GM18502 (cell line): Measurements from ENCODE around the gene INTS11.

Experiments used
- ATAC-seq: cut with Tn5 transposase; IDR thresholded peaks from one replicate; pipeline ENCODE4 v1.9.1; 2021; ENCODE audit warnings: mild to moderate bottlenecking; ENCODE audit not compliant: unreplicated experiment, poor library complexity

Gene INTS11

DNA sequence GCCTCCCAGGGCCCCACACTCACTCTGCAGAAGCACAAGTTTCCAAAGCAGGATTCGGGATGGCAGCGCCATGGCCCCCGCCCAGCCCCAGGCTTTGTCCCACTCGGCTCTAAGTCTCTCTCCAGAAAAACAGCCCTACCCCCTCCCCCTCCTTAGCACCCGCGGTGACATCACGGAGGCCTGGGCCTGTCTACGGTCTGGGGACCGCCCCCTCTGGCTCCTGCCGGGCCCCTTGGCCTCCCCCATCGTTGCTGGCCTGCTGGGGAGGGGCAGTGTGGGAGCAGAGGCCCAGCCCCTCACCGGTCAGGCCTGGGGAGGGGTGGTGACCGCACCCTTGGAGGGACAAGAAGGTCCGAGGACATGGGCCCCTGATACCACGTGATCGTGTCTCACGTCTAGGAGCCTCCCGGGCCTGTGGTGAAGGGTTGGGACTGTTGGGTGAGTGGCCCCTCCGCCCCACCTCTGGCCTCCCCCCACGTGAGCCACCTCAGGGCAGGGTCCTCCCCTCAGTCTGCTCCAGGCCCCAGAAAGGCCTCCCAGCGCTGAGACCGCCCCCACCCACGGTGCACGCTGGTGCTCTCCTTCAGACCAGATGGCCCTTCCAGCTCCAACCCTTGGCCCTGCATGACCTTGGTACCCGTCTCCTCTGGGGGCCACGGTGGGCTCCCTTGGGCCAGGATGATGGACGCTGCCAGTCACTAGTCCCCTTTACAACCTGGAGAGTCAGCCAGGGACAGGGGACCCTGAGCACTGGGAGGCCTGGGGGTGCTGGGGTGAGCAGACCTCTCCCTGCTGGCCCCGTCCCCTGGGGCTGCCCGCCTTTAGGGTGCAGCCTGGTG lies 34.2 kb upstream of the INTS11 start, which contains the start of gene MXRA8:
Gene MXRA8, minus strand, starts transcription at position 123 of the 839 bp plus-strand sequence. Its CDS starts 51 bp downstream, at position 72.
- no peak for ATAC-seq

DNA sequence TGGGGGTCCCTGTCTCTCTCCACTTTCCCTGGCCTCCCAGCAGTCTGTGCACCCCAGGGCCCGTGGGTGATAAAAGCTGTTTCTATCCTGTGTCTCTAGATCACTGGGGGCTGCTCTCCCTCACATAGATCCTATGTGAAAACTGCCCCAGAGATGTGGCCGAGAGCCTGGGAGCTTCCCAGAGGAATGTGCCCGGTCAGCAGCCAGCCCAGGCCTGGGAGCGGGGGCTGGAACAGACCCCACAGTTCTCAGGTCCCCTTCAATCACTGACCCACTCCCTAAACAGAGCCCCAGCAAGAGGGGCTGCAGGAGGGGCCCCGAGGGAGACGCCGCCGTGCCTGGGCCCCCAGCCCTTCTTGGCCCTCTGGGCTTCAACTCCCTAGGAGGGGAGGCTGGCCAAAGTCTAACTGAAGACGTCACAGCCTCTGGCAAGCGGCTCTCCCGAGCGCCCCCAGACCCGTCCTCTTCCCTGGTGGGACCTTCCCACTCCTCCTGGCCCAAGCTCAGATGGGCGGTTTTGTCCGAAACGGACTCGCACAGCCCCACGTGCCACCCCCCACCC lies 33.5 kb upstream of the INTS11 start:
- ATAC-seq, result no peak

DNA sequence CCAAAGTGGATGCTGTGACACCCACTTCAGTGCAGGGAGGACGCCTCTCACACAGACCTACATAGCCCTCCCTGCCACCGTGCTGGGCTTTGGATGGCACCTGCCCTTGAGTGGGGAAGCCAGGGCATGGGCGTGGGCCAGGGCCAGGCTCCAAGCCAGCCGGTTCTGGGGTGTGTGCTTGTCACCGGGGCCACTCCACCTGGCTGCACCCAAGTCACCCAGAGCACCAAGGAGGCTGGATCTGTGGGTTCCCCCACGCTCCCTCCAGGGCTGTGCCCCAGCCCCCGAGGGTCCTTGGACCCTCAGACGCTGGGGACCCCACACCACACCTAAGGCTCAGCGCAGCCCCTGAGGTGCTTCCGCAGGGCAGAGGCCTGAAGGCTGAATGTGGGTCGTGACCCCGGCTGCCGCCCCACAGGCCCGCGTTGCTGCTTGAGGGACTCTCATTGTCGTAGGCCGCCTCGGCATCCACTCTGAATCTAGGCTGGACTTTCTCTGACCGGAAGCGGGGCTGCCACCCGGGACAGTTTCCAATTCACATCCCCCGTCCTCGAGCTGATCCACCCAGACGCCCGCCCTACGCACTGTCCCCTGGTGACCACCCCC lies 32.4 kb upstream of the INTS11 start:
- ATAC-seq, result no peak

DNA sequence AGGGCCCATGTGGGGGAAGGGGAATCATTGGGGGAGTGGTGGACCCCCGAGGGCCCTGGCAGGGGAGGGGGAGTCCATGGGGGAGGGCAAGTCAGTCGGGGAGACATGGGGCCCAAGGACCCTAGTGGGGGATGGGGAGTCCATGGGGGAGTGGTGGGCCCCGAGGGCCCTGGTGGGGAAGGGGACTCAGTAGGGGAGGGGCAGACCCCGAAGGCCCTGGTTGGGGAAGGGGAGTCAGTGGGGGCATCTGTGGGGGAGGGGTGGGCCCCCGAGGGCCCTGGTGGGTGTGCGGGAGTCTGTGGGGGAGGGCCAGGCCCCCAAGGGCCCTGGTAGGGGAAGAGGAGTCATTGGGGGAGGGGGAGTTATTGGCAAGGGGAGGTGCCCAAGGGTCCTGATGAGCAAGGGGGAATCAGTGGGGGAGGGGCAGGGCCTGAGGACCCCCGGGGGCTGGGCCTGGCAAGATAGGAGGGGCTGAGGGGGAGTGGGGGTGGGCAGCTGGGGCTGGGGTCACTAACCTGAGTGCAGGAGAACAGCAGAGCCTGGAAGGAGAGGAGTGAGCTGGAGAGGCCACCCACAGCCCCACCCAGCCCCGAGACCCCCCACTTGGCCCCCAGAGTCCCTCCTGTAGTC lies 31.8 kb upstream of the INTS11 start:
- ATAC-seq, result no peak

DNA sequence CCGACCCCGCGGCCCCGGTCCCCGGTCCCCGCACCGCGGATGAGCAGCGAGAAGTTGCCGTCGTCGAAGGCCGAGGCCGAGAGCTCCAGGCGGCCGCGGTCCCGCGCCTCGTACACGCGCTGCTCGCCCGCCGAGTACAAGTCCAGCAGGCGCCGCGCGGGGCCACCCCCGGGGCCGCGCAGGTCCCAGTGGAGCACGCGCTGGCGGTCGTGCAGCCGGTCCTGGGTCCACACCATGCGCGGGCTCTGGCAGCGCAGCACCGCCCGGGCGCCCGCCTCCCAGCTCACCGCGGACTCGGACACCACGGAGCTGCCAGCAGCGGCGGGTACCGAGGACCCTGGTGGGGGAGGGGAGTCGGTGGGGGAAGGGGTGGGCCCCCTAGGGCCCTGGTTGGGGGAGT lies 31.0 kb upstream of the INTS11 start:
- no peak for ATAC-seq

DNA sequence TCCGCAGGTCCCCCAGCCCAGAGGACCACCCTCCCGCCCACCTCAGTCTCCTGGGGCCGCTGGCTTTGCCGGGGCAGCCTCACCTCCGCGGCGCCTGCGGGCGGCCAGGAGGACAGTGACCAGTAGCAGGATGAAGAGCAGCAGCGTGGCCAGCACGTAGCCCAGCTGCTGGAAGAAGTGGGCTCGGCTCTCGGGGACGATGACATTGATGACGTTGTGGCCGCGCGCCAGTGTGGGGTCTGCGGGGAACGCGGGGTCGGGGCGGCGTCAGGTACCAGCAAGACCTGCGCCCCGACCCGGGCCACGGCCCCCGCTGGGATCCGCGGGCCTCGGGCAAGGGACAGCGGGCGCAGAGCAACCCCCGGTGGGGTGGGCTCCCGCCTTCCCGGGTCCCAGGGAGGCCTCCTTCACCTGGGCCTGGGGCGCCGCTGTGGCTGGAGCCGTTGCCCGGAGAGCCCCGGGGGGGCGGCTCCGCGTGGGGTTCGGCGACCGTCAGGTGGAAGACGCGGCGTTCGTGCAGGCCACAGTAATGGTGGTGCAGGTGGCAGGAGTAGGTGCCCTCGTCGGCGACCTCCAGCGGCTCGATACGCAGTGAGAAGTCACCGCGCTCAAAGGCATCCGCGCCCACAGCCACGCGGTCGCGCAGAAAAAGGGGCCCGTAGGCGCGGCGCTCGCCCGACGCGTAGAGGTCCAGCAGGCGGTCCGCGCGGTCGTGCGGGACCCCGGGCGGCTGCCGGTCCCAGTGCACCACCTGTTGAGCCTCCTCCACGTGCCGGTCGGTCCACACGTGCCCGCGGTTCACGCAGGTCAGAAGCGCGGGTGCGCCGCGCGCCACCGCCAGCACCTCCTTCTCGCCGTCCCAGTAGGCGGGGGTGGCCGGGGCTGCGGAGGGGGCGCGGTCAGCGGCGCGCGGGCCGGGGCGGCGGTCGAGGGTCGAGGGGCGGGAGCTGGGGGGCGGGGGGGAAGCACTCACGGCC lies 30.1 kb upstream of the INTS11 start:
- no peak for ATAC-seq

DNA sequence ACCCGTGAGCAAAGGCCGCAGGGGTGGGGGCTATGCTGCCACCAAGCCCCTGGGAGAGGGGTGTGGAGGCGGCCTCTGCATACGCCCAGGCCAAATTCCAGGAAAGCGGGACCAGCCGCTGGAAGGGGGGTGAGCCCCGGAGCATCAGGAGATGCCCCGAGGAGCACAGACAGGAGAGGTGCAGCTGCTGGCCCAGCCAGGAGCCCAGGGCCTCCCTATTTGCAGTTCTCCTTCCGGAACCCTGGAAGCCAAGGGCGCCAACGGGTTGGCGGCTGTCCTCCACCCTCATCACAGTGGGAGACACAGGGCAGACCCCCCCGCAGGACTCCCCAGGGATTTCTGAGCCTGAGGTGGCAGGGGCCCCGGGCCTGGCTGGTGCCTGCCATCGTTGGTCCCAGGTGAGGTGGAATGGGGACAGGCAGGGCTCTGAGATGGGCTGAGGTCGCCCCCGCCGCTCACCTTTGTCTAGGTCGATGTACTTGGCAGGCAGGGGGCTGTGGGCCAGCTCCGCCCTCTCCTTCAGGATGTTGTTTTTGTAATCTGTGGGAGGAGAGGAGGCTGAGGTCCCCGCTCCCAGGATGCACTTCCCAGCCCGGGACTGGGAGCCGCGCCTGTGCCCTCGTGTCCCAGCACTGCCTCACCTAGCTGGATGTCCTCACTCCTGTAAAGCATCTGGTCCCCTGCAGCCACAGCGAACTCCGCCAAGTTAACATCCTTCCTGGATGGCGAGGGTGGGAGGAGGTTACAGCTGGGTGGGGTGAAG lies 29.1 kb upstream of the INTS11 start:
- no peak for ATAC-seq

DNA sequence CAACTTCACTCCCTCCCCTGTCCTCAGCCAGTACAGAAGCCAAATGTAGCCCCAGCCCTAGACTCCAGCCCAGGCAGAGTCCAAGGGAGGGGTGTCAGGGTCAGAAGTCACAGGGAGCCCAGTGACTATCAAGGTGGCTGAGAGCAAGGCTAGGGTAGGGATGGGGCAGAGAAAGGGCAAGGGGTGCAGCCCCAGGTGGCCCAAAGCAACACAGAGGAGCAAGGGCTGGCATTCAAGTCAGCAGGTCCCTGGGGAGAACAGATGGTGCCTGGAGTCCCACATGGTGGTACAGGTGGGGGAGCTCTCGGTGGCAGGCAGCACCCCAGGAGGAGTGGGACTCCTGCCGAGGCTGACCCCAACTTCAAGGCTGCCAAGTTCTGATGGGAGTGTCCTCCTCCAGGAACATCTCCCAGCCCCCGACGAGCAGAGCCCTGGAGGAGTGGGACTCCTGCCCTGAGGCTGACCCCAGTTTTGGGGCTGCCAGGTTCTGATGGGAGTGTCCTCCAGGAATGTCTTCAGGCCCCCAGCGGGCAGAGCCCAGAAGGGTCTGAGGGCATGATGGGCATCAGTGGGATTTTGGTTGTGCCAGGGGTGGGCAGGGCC lies 28.4 kb upstream of the INTS11 start:
- no peak for ATAC-seq

DNA sequence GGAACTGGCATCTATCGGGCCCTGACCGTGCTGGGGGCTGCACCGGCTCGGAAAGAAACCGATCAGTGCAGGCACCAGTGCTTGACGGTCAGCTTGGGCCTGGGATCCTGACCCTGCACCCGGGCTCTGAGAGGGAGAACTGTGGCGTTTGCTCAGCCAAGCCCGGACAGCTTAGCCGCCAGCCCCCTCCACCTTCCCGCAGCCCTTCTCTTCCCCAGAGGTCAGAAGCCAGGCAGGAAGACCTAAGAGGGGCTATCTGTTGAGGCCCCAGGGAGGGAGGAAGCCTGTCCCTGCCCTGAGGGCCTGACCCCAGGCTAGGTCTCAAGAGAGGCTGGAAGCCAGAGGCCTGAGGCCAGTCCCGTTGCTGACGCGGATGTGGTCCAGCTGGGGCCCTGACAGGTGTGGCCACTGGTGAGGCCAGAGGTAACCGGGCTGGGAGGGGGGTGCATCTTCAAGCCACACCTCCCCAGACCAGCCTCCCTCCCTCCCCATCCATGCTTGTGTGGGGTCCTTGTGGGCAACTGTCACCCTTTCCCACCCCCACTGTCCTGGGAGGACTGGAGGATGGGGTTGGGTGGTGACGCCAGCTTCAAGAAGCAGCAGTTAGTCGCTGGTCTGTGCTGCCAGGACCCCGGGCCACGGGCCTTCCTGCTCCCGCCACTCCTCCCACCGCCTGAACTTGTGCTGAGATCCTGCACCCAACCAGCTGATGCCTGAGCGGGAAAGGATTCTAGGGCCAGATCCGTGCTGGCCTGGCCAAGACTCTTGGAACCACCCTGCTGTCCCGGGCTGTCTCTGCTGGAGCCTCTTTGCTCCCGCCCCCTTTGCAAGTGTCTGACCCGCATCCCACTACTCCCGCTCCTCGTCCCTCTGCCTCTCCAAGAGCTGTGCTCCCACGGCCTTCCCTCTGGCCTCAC lies 27.3 kb upstream of the INTS11 start:
- ATAC-seq, result no peak

DNA sequence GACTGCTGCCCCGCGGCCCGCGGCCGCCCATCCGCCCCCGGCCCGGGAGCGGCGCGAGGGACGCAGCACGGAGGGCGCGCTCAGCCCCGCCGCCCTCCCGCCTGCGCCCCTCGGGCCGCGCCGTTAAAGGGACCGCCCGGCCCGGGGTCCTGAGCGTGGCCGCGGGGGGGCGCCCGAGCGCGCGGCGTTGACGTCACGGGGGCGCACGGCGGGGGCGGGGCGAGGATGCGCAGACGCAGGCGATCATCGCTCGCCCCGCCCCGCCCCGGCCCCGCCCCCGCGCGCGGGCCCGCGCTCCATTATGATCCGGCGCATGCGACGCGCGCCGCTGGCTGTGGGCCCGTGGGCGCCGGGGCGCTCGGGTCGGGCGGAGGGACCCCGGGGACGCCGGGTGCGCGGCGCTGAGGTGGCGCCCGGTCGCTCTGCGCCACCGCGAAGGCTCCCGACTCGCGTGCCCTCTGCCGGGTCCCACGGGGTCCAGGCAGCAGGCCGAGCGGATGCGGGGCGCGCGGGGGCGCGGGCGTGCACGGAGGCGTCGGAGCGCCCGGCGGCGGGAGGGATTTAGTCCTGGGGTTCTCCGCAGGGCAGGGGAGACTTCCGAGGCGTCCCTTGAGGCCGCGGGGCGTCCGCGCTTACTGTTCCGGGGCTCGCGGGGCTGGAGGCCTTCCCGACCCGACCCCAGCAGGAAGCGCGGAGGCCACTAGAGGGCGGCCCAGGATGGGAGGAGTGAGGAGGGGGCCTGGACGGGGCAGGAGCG lies 25.0 kb upstream of the INTS11 start, which contains the start of gene DVL1:
Gene DVL1, minus strand, starts transcription at position 163 of the 757 bp plus-strand sequence. CDS start 353 bp downstream, outside the sequence.
- peak; percentile 62 for ATAC-seq

DNA sequence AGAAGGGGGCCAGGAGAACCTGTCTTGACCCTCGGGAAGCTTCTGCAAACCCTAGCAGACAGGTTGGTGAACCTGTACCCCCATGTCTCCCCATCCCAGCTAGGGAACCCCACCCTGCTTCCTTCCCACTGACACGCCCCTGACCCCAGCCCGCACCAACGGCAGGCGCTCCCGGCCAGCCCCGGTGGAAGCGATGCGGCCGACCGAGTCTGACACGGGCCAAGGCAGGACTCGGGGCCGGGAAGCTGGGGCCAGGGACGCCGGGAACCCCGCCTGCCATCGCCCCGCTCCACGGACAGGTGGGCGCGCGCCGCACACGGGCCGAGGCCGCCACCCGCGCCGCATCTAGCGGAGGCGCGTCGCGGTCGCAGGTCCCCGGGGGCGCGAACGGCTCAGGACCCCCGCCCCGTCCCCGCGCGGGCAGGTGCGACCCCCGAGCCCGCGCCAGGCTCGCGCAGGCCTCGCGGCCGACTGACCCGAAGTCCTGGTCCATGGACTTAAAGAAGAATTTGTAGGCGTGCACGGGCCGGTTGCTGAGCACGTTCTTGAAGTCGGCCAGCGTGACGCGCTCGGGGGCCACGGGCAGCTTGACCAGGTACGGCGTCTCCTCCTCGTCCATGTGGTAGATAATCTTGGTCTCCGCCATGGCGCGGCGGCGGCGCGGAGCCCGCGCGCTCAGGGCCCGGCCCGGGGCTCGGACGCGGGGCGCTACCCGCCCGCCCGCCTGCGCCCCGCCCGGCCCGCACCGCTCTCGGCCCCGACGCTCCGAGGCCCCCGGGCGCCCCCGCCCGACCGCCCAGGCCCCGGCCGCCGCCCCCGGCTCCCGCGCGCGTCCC lies 24.2 kb upstream of the INTS11 start:
- ATAC-seq, result peak; percentile 38

DNA sequence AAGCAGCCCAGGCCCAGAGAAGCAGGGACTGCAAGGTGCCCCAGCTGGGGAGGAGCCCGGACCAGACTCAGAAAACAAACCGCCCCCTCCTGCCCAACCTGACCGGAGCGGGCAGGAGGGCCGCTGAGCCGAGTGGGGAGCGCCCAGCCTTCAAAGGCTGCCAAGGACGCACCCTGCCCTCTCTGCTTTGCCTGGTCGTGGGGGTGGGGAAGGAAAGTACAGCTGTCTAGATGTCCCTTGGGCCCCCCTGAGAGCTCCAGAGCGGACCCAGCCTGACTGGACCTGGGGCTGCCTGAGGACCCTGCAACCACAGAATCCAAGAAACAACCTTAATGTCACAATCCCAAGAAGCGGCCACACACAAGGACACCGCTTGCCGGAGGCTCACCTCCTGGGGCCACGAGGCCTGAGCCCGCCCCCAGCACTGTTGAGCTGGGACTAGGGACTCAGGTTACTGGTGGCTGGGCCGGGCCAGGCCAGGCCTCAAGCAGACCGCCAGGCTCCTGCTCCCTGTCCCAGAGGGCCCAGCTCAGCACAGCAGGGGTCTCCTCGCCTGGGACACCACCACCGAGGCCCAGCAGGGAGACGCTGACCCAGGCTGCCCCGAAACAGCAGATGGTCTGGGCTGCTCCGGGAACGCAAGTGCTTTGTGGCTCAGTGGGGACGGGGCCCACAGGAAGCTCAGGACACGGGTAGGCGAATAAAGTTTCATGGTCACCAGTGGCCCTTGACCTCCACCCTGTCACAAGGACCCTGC lies 23.4 kb upstream of the INTS11 start:
- ATAC-seq, result no peak

DNA sequence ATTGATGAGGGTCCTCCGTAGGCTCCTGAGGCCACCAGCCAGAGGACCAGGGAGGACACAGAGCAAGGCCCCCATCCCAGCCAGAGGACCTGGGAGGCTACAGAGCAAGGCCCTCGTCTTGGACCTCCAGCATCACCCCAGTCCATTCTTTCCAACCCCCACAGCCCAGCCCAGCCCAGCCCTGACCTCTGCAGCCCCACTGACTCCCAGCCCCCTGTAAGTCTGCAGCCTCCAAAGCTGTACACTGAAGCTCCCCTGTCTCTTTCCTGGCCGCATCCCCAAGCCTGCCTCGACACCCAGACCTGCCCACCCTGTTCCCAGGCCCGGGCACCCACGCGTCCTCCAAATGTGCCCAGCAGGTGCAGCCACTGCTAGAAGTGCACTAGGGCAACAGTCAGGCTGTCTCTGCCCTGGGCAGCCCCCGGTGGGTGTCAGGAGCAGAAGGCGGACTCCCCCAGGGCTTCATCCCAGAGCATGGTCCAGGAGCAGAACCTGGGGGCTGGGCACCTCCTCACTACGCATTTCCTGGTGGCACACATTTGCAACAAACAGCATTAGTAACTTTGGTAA lies 22.7 kb upstream of the INTS11 start:
- ATAC-seq, result no peak

DNA sequence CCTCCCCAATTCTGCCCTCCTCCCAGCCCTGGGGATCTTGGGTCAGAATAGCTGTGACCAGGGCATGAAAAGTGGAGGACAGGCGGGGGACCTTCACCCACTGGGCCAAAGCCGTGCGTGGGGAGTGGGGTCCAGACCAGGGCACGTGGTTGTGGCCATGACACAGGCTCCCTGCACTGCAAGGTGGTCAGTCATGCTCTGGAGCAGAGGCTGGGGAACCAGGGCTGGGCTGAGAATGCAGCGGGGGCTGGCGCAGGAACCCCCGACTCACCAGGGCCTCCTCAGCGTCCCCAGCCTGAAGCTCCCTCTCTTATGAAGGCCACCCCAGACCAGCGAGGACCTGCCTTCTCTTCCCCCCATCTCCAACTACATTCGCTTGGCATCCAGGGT lies 22.0 kb upstream of the INTS11 start:
- ATAC-seq, result no peak

DNA sequence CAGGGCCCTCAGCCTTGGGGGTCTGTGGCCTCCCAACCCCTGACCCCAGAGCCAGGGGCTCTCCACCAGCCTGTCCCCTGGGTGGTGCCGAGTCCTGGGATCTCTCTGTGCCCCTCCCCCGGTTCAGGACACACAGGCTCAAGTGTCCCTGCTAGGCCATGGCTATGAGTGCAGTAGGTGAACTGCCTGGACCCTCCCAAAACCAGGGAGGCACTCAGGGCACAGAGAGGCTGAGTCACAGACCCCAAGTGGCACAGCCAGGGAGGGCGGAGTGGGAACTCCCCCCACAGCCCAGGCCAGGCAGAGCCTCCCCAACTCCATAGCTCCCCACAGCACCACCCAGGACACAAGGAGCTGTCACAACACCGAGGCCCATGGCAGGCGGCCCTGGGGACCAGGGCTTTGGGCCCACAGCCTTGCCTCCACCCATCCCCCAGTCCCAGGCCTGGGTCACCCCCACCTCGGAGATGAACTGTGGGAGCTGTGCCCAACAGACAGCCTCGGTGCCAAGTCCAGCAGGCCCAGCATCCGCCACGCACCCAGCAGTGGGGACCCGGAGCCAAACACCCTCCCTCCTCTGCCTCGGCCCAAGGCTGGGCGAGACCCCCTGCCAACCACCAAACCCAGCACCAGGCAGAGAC lies 21.5 kb upstream of the INTS11 start:
- ATAC-seq, result no peak
